ENCODE measurements around the gene PLAGL1.

GRCh38 chr6:144008846-144009245, 787 bp upstream of the PLAGL1 start:
- TF ChIP-seq CTCF (IDR thresholded peaks at IDR 0.05; ENCODE audit: poor library complexity) (no peak), EZH2 (IDR thresholded peaks at IDR 0.05; ENCODE audit: borderline replicate concordance) (no peak), EZH2phosphoT487 (IDR thresholded peaks at IDR 0.05; ENCODE audit: low read depth, severe bottlenecking, unreplicated experiment) (no peak)

All from hepatocyte (in vitro differentiated cells).